ENCODE data around the gene ITPA. TPM values are rescaled to one million over a fixed set of nuclear protein-coding genes. Genes with fewer than 3 reads are reported as not detected.

Gene ITPA
- total and polyA plus RNA-seq, 9 donors: 43.5 to 52.5 (median 48.3) TPM

DNA sequence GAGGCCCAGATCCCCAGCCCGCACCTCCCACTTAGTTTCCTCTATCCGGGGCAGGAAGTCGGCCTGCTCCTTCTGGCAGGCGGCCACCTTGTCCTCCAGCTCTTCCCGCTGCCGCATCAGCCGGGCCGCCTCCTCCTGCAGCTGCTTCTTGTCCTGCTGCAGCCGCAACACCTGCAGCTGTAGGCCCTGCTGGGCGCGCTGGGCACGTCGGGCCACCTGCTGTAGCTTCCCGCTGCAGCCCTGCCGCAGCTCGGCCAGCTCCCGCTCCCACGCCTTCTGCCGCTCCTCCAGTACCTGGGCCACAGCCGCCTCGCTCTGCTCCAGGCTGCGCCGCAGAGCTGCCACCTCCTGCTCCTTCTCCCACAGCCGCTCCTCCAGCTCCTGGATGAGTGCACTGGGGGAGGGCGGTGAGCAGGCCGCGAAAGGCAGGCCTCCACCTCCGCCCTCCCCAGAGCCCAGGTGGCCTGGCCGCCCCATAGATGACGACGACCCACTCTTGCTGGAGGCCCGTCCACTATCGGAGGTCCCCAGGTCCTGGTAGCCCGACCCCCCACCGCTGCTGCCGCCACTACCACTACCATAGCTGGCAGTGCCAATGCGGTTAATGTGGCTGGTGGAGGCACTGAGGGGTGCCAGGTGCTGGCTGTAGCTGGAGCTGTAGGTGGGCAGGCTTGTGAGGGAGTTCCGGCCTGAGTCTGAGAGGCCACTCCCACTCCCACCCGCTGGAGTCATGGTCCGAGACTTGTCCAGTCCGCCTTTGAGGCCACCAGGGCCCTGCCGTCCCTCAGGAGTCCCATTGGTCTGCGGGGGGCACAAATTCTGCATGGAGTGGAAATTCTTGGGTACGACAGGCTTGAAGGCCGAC lies 43.6 kb upstream of the ITPA start:
- Histone ChIP-seq H3K36me3 (ENCODE audit: control insufficient read depth, insufficient read depth, low read length) (no peaks in the 10 kb centered on the region), H3K9me3 (replicated peaks; ENCODE audit: control insufficient read depth, low read depth, low read length) (no peaks in the 10 kb centered on the region), H3K4me1 (ENCODE audit: control insufficient read depth, insufficient read depth, low read length) (peaks cover 24% of the 10 kb centered on the region), H3K4me3 (ENCODE audit: low read length) (no peak overlapping the region), H3K27me3 (ENCODE audit: control insufficient read depth, insufficient read depth, low read length) (peaks cover 24% of the 10 kb centered on the region), H3K27ac (ENCODE audit: low read length) (peak overlapping the region; percentile 55)
- 38% methylated on average over 31 of the region's 45 CpGs for WGBS (ENCODE audit: insufficient coverage)
- peak; percentile 89 for DNase-seq

DNA sequence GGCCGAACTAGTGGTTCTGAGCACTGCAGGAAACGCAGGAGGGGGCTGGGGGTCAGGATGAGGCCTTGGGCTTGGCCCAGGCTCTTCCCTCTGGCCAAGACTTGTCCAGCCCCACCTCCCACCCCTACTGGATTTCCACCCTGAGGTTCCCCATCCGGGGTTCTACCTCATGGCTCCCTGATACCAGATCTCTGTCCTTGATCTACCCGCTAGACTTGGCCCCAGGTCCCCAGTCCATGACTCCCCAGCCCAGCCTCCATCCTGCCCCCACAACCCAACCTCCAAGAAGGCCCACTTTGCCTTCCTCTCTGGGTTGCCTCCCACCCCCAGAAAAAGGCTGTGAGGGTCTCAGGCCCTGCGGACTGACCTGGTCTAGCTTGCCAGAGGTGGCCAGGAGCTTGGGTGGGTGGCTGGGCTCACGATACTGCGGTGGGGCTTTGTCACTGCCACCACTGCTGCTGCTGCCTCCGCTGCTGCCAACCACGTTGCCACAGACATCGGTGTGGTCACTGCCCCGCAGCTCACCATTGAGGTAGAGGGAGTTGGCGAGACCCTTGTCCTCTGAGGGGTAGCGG lies 42.9 kb upstream of the ITPA start:
- Histone ChIP-seq H3K9me3 (replicated peaks; ENCODE audit: control insufficient read depth, low read depth, low read length) (no peaks in the 10 kb centered on the region), H3K36me3 (ENCODE audit: control insufficient read depth, insufficient read depth, low read length) (no peaks in the 10 kb centered on the region), H3K4me1 (ENCODE audit: control insufficient read depth, insufficient read depth, low read length) (peaks cover 24% of the 10 kb centered on the region), H3K4me3 (ENCODE audit: low read length) (no peak overlapping the region), H3K27me3 (ENCODE audit: control insufficient read depth, insufficient read depth, low read length) (peaks cover 29% of the 10 kb centered on the region), H3K27ac (ENCODE audit: low read length) (no peak overlapping the region)
- DNase-seq: no peak
- 91% methylated on average over 11 of the region's 13 CpGs for WGBS (ENCODE audit: insufficient coverage)

DNA sequence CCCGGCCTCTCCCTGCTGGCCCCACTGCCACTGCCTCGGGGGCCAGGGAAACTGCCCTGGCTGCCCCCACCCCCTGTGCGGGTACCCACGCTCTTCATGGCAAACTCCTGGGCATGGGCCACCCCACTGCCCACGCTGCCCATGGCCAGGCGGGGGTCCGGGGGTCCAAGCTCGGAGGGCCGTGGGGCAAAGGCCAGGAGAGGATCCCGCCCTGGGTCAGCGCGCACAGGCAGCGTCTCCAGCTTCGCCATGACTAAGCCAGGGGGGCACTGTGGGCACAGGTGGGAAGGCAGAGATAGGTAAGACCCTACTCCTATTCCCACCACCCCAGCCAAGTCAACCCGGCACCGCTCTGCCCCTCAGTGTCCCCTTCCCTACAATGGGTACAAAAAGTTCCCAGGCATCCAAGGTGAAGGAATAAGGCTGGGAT lies 42.4 kb upstream of the ITPA start:
- Histone ChIP-seq H3K36me3 (ENCODE audit: control insufficient read depth, insufficient read depth, low read length) (no peaks in the 10 kb centered on the region), H3K9me3 (replicated peaks; ENCODE audit: control insufficient read depth, low read depth, low read length) (no peaks in the 10 kb centered on the region), H3K27me3 (ENCODE audit: control insufficient read depth, insufficient read depth, low read length) (peaks cover 31% of the 10 kb centered on the region), H3K4me1 (ENCODE audit: control insufficient read depth, insufficient read depth, low read length) (peaks cover 24% of the 10 kb centered on the region), H3K27ac (ENCODE audit: low read length) (no peak overlapping the region), H3K4me3 (ENCODE audit: low read length) (no peak overlapping the region)
- no peak for DNase-seq
- WGBS (ENCODE audit: insufficient coverage): 87% methylated on average over 5 of the region's 16 CpGs

DNA sequence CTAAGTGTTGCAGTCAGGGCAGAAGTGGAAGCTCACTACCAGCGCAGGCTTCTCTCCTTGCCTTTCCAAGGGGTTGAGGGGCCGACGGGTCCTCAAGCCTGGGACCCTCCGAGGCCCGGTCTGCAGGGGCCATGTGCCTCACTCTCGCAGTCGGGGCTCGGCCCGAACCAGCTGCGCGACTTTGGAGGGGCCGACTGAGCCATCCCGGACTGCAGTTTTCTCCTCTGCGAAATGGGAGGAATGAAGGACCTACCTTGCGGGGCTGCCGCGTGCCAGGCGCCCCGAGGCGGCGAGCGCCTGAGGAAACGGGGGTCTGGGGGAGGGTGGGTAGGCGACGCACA lies 41.6 kb upstream of the ITPA start:
- Histone ChIP-seq H3K27ac (ENCODE audit: low read length) (no peak overlapping the region), H3K4me3 (ENCODE audit: low read length) (no peak overlapping the region), H3K36me3 (ENCODE audit: control insufficient read depth, insufficient read depth, low read length) (no peaks in the 10 kb centered on the region), H3K27me3 (ENCODE audit: control insufficient read depth, insufficient read depth, low read length) (peaks cover 39% of the 10 kb centered on the region), H3K4me1 (ENCODE audit: control insufficient read depth, insufficient read depth, low read length) (peaks cover 23% of the 10 kb centered on the region), H3K9me3 (replicated peaks; ENCODE audit: control insufficient read depth, low read depth, low read length) (no peaks in the 10 kb centered on the region)
- 37% methylated on average over 25 of the region's 25 CpGs for WGBS (ENCODE audit: insufficient coverage)
- no peak for DNase-seq

DNA sequence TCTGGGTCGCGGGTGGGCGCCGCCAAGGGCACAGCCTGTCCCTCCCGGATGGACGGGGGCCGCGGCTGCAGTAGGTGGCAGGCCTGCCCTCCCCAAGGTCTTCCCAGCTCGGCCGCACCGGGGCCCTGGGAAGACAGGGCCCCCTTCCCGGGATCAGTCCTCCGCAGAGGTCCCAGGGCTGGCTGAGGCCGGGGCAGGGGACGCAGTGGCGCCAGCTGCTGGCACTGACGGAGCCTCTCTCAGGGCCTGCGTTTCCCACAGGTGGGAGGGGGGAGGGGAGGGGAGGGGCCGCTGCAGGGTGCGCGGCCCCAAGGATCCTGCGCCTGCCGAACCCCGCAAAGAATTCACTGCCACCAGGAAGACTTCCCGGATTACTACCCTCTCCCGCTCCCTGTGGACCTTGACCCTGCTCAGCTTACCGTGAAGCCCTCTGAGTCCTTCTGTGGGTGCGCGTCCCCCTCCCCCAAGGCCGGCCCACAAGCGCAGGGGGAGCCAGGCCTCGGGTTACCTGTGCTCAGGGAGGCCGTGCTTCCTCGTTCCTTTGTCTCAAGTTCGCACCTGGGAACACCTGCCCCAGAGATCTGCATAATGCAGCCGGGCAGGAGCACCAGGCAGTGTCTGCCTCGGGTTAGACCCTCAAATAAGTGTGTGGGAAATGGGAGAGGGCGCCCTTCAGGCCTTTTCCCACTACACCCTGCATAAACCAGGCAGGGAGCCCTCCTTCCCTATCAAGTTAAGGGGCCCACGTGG lies 41.0 kb upstream of the ITPA start:
- H3K4me3 ChIP-seq (ENCODE audit: low read length): no peak overlapping the region
- H3K9me3 ChIP-seq (replicated peaks; ENCODE audit: control insufficient read depth, low read depth, low read length): no peaks in the 10 kb centered on the region
- 16% methylated on average over 31 of the region's 39 CpGs for WGBS (ENCODE audit: insufficient coverage)
- H3K27me3 ChIP-seq (ENCODE audit: control insufficient read depth, insufficient read depth, low read length): peaks cover 43% of the 10 kb centered on the region
- H3K4me1 ChIP-seq (ENCODE audit: control insufficient read depth, insufficient read depth, low read length): peaks cover 26% of the 10 kb centered on the region
- no peaks in the 10 kb centered on the region for H3K36me3 ChIP-seq (ENCODE audit: control insufficient read depth, insufficient read depth, low read length)
- no peak for DNase-seq
- no peak overlapping the region for H3K27ac ChIP-seq (ENCODE audit: low read length)

DNA sequence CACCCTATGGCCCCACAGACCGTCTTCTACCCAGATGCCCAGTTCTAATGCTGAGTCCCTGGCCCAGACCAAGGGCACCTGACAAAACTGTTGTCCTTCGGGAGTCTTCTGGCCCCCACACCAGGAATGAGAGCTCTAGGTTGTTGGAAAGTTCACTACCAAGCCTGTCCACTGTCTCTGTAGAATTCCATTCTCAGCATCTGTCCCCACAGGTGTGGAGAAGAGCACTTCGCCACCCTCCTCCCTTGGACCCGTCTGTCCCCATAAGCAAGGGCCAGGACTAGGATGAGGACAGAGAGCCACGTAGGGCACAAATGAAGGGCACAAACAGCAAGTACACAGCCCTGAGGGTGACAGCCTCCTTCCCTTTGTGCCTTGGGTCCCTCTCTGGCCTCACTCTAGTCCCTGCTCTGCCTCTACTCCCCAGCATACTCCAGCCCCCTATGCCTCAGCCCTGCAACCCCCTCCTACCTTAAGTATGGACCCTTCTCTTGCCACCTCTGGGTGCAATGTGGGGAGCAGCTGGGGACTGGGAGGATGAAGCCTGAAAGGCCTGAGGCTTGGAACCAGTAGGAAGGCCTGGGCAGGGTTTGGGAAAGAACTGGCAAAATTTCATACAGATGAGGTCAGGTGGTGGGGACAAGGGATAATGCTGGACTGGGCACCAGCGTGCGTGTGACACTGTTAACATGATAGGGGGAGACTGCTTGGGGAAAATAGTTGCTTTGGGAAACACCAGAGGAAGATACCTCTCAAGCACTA lies 40.3 kb upstream of the ITPA start:
- no peak for DNase-seq
- 94% methylated on average over 4 of the region's 7 CpGs for WGBS (ENCODE audit: insufficient coverage)

DNA sequence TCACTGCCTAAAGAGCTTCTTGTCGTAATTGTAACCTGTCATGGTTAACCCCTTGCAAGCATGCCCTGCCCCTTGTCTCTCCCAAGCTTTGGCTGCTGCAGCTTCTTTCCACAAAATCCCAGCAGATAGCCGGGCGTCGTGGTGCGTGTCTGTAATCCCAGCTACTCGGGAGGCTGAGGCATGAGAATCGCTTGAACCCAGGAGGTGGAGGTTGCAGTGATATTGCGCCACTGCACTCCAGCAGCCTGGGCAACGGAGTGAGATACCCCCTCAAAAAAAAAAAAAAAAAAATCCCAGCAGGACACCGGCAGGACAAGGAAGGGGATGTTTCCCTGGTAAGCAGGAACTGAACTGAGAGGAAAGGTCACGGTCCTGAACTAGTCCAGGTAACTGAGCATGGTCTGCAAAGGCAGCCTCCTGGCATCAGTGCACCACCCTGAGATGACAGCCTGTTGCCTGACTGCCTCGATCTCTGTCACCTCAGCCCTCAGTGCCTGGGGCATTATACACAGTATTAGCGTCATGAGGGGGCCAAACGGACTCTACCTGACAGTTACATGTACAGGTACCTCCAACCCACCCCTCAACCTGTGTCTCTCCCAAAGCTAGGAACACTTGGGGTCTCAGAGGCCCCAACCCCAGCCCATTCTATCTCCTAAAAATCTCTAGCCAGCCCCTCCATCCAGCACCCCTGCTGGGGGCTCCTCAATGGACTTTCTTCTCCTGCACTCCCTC lies 37.7 kb upstream of the ITPA start:
- Histone ChIP-seq H3K4me3 (ENCODE audit: low read length) (no peak overlapping the region), H3K27me3 (ENCODE audit: control insufficient read depth, insufficient read depth, low read length) (peaks cover 53% of the 10 kb centered on the region), H3K9me3 (replicated peaks; ENCODE audit: control insufficient read depth, low read depth, low read length) (no peaks in the 10 kb centered on the region), H3K36me3 (ENCODE audit: control insufficient read depth, insufficient read depth, low read length) (no peaks in the 10 kb centered on the region), H3K27ac (ENCODE audit: low read length) (no peak overlapping the region), H3K4me1 (ENCODE audit: control insufficient read depth, insufficient read depth, low read length) (peaks cover 20% of the 10 kb centered on the region)
- DNase-seq: no peak
- 57% methylated on average over 6 of the region's 14 CpGs for WGBS (ENCODE audit: insufficient coverage)

More for the DNA sequence above, 40.3 kb upstream of the ITPA start:
- H3K4me1 ChIP-seq (ENCODE audit: control insufficient read depth, insufficient read depth, low read length): peaks cover 32% of the 10 kb centered on the region
- H3K36me3 ChIP-seq (ENCODE audit: control insufficient read depth, insufficient read depth, low read length): no peaks in the 10 kb centered on the region
- no peak overlapping the region for H3K27ac ChIP-seq (ENCODE audit: low read length)
- no peaks in the 10 kb centered on the region for H3K9me3 ChIP-seq (replicated peaks; ENCODE audit: control insufficient read depth, low read depth, low read length)
- peaks cover 47% of the 10 kb centered on the region for H3K27me3 ChIP-seq (ENCODE audit: control insufficient read depth, insufficient read depth, low read length)
- no peak overlapping the region for H3K4me3 ChIP-seq (ENCODE audit: low read length)

DNA sequence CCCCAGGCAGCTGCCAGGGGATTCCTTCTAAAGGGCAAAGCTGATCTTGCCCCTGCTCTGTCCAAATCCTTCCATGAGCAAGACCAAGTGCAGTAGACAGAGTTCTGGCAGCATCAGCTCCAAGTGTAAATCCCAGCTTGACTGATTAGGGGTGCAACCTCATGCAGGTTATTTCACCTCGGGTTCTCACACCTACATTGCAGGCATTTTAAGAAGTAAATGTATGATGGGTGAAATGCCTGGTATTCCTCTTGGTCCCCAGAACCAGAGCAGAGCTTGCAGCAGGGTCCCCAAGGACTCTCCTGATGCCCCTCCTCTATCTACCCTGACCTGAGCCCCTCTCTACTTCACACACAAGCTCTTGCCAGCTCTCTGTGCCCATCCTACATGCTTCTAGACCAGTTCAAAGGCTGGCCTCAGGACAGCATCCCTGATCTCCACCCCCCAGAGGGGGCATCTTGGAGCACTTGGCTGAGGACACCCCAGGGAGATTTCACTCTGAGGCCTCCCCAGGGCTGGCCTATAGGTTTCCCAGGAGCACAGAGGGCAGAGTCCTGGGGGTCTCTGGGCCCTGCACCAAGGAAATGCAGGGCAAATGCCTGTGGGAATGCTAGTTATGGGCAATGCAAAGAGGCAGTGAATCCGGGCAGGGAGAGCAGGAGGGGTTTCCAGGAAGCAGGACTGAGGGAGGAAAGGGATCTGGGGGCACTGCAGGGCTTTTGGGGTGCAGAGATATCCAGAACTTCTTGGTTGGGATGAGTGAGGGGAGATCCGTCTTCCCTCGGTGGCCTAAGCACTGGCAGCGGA lies 37.0 kb upstream of the ITPA start:
- 18% methylated on average over 3 of the region's 5 CpGs for WGBS (ENCODE audit: insufficient coverage)
- H3K4me1 ChIP-seq (ENCODE audit: control insufficient read depth, insufficient read depth, low read length): peaks cover 20% of the 10 kb centered on the region
- H3K27ac ChIP-seq (ENCODE audit: low read length): no peak overlapping the region
- no peaks in the 10 kb centered on the region for H3K9me3 ChIP-seq (replicated peaks; ENCODE audit: control insufficient read depth, low read depth, low read length)
- DNase-seq: no peak
- peaks cover 50% of the 10 kb centered on the region for H3K27me3 ChIP-seq (ENCODE audit: control insufficient read depth, insufficient read depth, low read length)
- peak overlapping the region; percentile 84 for H3K4me3 ChIP-seq (ENCODE audit: low read length)
- H3K36me3 ChIP-seq (ENCODE audit: control insufficient read depth, insufficient read depth, low read length): no peaks in the 10 kb centered on the region

All from muscle of leg (tissue), 11 donors.